ENCODE measurements around the gene SET. TPM values are rescaled to one million over a fixed set of nuclear protein-coding genes. Genes with fewer than 3 reads are reported as not detected.

The SET gene
- total and polyA plus RNA-seq, 2 of the 8 experiments (the other 6 are each of a cell fraction or from before 2014, with no cell fraction given), result 466 to 1,345 TPM

DNA sequence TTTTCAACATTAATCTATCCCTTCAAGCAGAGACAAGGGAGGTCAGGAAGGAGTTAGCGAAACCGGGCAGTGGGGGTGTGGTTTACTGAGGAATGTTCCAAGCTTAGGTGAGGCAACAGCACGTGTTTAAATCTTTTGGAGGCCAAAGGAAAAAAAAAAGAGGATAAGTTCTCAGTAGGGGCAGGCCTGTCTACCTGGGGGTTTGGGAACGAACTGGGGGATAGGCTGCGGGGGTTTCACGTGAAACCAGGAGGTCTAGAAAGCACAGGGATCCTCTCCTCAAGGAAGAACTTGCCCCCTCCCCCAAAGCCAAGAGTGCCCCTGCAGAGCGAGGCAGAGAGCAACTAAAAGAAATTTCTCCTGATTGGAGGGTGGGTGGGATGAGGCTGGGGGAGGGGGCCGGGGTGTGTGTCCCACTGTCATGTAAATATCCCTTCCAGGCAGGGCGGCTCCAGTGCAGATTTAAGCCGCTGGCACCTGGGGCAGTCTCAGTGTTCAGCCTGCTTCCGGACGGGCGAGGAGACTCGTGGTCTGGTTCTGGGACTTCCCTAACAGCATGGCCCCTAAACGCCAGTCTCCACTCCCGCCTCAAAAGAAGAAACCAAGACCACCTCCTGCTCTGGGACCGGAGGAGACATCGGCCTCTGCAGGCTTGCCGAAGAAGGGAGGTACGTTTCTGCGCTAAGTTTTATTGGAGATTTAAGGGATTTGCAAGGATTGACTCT lies 5.5 kb upstream of the SET start:
- peak overlapping the region; percentile 89 to 96 (median 92) for H3K9ac ChIP-seq (replicated peaks in 1 of 4; ENCODE audit: extremely low read depth in 1 of 4, low read depth in 3 of 4, low read length in 3 of 4)
- H3K4me2 ChIP-seq (ENCODE audit: insufficient read depth in 1 of 2, low read depth in 2 of 2, low read length in 2 of 2), result peak overlapping the region; percentile 95 to 100
- CTCF ChIA-PET (ENCODE audit: partially characterized antibody), result interaction anchor here (0.6 to 2.9 kb wide), 5 partner anchors 17 to 533 kb away, joined by 3 to 16 read pairs (median 5); no protein-coding TSS in a partner anchor
- TF ChIP-seq SAP30 (IDR thresholded peaks at IDR 0.05; ENCODE audit: insufficient read depth, insufficient replicate concordance, low read length), result peak; percentile 26
- peak; percentile 45; the same call in 1 of the 2 replicates for TF ChIP-seq E2F6 (IDR thresholded peaks at IDR 0.05)
- TF ChIP-seq SP4 (IDR thresholded peaks at IDR 0.05; ENCODE audit: low read length), result no peak; the same call in 1 of the 2 replicates
- TF ChIP-seq HDAC6 (IDR thresholded peaks at IDR 0.05; ENCODE audit: low read depth, low read length), result no peak
- no peak for TF ChIP-seq EGR1 (IDR thresholded peaks at IDR 0.05; ENCODE audit: borderline replicate concordance, low read depth, low read length)
- TF ChIP-seq TCF12 (IDR thresholded peaks at IDR 0.05; ENCODE audit: low read depth, low read length), result no peak
- no peak for TF ChIP-seq CREB1 (IDR thresholded peaks at IDR 0.05)
- TF ChIP-seq GTF2F1 (IDR thresholded peaks at IDR 0.05; ENCODE audit: borderline replicate concordance, low read depth, low read length), result peak; percentile 94
- TF ChIP-seq RXRA (IDR thresholded peaks at IDR 0.05; ENCODE audit: insufficient read depth, low read depth, low read length), result no peak
- peak; percentile 82 for TF ChIP-seq CEBPB (IDR thresholded peaks at IDR 0.05; ENCODE audit: low read depth, low read length)
- no peak for TF ChIP-seq POU5F1 (IDR thresholded peaks at IDR 0.05; ENCODE audit: low read depth, low read length)

More for the DNA sequence above, 5.5 kb upstream of the SET start:
- WGBS, 2 experiments (ENCODE audit: extremely low coverage in 1 of 2, insufficient coverage in 1 of 2, insufficient read length in 1 of 2, insufficient replicate concordance in 2 of 2, low coverage in 1 of 2, low lambda C conversion rate in 2 of 2, missing lambda C conversion rate in 1 of 2), result 1% methylated on average over 20 of the region's 21 CpGs; no CpG with 5 or more reads in 1 of the 2 experiments
- H3K27me3 ChIP-seq (replicated peaks in 1 of 4; ENCODE audit: control insufficient read depth in 3 of 4, extremely low read depth in 1 of 4, insufficient read depth in 3 of 4, low read length in 3 of 4), result no peaks in the 10 kb centered on the region
- H3K4me3 ChIP-seq (ENCODE audit: extremely low read depth in 1 of 4, insufficient read depth in 2 of 4, low read depth in 3 of 4, low read length in 4 of 4), result peak overlapping the region; percentile 91 to 99 (median 97)
- peaks cover 3 to 15% (median 8%) of the 10 kb centered on the region in 4 experiments; a peak in 6 of 7 replicates for H3K4me1 ChIP-seq (replicated peaks in 1 of 4; ENCODE audit: control insufficient read depth in 3 of 4, insufficient read depth in 4 of 4, low read length in 3 of 4)
- H3K4ac ChIP-seq (replicated peaks; ENCODE audit: insufficient read length, low read depth, low read length), result peak overlapping the region; percentile 20
- peak overlapping the region; percentile 29 for H2BK20ac ChIP-seq (ENCODE audit: low read length)
- H2BK5ac ChIP-seq (ENCODE audit: low read depth, low read length), result peak overlapping the region; percentile 95
- peaks cover 17% of the 10 kb centered on the region for H3K23me2 ChIP-seq (ENCODE audit: low read depth, low read length)
- peak overlapping the region; percentile 30 for H2BK120ac ChIP-seq (replicated peaks; ENCODE audit: low read depth, low read length)
- H3K18ac ChIP-seq (ENCODE audit: extremely low read depth, low read length), result peak overlapping the region; percentile 98
- peak overlapping the region; percentile 95 for H3K27ac ChIP-seq (ENCODE audit: low read depth, low read length)
- H2AK5ac ChIP-seq (ENCODE audit: low read depth, low read length), result peak overlapping the region; percentile 47
- H3K79me1 ChIP-seq (ENCODE audit: low read depth, low read length), result peaks cover 8% of the 10 kb centered on the region; the same call in 1 of the 2 replicates
- FAIRE-seq, result no peak
- H4K91ac ChIP-seq (replicated peaks; ENCODE audit: insufficient read length, low read length), result peak overlapping the region; percentile 85
- 0 out of 2 replicates have a peak overlapping the region, but pooled peaks have one; percentile 12 for H2BK15ac ChIP-seq (ENCODE audit: low read length)
- no peak overlapping the region for H3K23ac ChIP-seq (ENCODE audit: insufficient read length)
- H3K56ac ChIP-seq (replicated peaks; ENCODE audit: insufficient read length, low read depth, low read length), result peak overlapping the region; percentile 85
- no peak overlapping the region for H3K14ac ChIP-seq (ENCODE audit: insufficient read length)
- POLR2A ChIA-PET (ENCODE audit: partially characterized antibody), result interaction anchor here (0.5 to 46.1 kb wide), 24 partner anchors 6 to 340 kb away, joined by 3 to 1197 read pairs (median 4); partner anchors contain the start of genes DYNC2I2, PKN3, SET and SPTAN1
- 0 out of 2 replicates have a peak overlapping the region, but pooled peaks have one; percentile 11 for H2AFZ ChIP-seq (ENCODE audit: low read length)
- peak; percentile 92 to 94 for DNase-seq (ENCODE audit: low read depth in 1 of 2, low spot score in 2 of 2)
- peaks cover 0 to 20% (median 0%) of the 10 kb centered on the region in 4 experiments; a peak in 1 of 8 replicates for H3K36me3 ChIP-seq (ENCODE audit: control insufficient read depth in 2 of 4, insufficient read depth in 4 of 4, low read length in 3 of 4)
- peak overlapping the region; percentile 82; the same call in 1 of the 2 replicates for H4K8ac ChIP-seq (ENCODE audit: extremely low read depth, insufficient read depth, low read length)
- peaks cover 17 to 21% of the 10 kb centered on the region in 2 experiments for H4K20me1 ChIP-seq (replicated peaks in 1 of 2; ENCODE audit: control insufficient read depth in 1 of 2, insufficient read depth in 2 of 2, low read length in 2 of 2)
- H2BK12ac ChIP-seq (ENCODE audit: low read depth, low read length), result peak overlapping the region; percentile 46; the same call in 1 of the 2 replicates
- no peaks in the 10 kb centered on the region; a peak in 1 of 4 replicates for H3K9me3 ChIP-seq (ENCODE audit: insufficient read depth in 2 of 2, low read depth in 1 of 2, low read length in 1 of 2)
- peak overlapping the region; percentile 91 for H4K5ac ChIP-seq (ENCODE audit: insufficient read length, low read depth, low read length)
- H3K79me2 ChIP-seq (ENCODE audit: control insufficient read depth in 1 of 2, insufficient read depth in 2 of 2, low read length in 2 of 2), result peaks cover 25 to 49% of the 10 kb centered on the region in 2 experiments

All from H1 (cell line).